ENCODE data around the gene U2AF1L4.

DNA sequence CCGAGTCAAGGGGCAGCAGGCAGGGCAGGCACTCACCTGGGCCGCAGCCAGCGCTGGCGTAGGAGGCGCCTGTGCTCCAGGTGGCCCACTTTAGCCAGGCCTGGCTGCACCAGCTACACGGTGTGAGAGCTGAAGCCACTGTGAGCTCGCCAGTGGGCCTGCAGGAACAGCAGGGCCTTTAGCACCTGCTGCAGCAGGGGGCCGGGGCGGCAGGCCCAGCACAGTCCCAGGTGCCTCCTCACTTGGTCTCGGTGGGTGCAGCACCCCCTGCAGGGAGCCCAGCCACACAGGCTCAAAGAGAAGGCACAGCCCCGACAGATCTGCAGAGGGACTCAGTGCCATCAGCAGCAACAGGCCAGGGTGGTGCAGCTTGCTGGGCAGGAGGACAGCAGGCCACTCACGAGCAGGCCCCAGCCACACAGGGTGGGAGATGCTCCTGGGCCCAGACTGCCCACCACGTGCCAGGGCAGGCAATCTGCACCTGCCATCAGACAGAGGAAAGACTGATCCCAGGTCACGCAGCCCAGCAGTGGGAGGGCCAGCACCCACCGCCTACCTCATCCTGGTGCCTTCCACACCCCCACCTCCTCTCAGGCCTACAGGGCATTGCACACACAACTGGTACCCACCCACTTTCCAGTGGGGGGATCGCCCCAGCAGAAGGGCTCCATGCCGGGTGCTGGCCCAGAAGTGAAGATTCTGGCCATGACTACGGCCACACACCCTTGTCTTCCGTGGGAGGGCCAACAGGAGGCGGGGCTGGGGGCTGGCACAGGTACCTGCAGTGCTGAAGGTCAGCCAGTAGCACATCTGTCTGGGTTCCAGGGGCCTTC lies 46.0 kb upstream of the U2AF1L4 start:
- TF ChIP-seq, protein P1, sequence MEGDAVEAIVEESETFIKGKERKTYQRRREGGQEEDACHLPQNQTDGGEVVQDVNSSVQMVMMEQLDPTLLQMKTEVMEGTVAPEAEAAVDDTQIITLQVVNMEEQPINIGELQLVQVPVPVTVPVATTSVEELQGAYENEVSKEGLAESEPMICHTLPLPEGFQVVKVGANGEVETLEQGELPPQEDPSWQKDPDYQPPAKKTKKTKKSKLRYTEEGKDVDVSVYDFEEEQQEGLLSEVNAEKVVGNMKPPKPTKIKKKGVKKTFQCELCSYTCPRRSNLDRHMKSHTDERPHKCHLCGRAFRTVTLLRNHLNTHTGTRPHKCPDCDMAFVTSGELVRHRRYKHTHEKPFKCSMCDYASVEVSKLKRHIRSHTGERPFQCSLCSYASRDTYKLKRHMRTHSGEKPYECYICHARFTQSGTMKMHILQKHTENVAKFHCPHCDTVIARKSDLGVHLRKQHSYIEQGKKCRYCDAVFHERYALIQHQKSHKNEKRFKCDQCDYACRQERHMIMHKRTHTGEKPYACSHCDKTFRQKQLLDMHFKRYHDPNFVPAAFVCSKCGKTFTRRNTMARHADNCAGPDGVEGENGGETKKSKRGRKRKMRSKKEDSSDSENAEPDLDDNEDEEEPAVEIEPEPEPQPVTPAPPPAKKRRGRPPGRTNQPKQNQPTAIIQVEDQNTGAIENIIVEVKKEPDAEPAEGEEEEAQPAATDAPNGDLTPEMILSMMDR (conservative IDR thresholded peaks at IDR 0.05): no peak
- no peak for TF ChIP-seq EZH2 (IDR thresholded peaks at IDR 0.05; ENCODE audit: low read depth)
